DOHH2 (cell line): ENCODE measurements around the gene ENOX1.

Source experiments
- EZH2phosphoT487 ChIP-seq: fragments of 200-600 bp; sonication (generic); IDR thresholded peaks from 2 replicates; pipeline ENCODE4 v1.6.1; 2017; ENCODE audit warnings: borderline replicate concordance, mild to moderate bottlenecking, antibody characterized with exemption, low read length, moderate library complexity, mixed read lengths
- TF ChIP-seq, protein P1 (sequence below): fragments of 200-600 bp; sonication (generic); IDR thresholded peaks from one replicate; pipeline ENCODE4 v1.5.1; 2014; ENCODE audit warnings: antibody characterized with exemption, mild to moderate bottlenecking, low read depth, low read length; ENCODE audit not compliant: poor library complexity, severe bottlenecking

DNA sequence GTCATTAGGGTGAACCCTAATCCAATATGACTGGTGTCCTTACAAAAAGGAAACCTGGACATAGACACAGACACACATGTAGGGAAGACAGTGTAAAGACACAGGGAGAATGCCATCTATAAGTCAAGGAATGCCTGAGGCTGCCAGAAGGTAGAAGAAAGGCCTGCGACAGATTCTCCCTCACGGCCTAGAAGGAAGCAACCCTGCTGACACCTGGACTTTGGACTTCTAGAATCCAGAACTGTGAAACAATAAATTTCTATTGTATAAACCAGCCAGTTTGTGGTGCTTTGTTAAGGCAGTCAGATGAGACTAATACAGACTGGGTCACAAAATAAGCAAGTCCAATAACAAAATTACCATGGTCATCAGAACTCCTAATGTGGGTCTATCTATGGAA is 120.4 kb downstream of the ENOX1 start:
- TF ChIP-seq, protein P1, sequence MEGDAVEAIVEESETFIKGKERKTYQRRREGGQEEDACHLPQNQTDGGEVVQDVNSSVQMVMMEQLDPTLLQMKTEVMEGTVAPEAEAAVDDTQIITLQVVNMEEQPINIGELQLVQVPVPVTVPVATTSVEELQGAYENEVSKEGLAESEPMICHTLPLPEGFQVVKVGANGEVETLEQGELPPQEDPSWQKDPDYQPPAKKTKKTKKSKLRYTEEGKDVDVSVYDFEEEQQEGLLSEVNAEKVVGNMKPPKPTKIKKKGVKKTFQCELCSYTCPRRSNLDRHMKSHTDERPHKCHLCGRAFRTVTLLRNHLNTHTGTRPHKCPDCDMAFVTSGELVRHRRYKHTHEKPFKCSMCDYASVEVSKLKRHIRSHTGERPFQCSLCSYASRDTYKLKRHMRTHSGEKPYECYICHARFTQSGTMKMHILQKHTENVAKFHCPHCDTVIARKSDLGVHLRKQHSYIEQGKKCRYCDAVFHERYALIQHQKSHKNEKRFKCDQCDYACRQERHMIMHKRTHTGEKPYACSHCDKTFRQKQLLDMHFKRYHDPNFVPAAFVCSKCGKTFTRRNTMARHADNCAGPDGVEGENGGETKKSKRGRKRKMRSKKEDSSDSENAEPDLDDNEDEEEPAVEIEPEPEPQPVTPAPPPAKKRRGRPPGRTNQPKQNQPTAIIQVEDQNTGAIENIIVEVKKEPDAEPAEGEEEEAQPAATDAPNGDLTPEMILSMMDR, result no peak
- no peak for TF ChIP-seq EZH2phosphoT487
